Neural progenitor cell (in vitro differentiated cells): ENCODE data around the gene KLF1.

Experiments
- EZH2 ChIP-seq: fragments of 200-600 bp; sonication (generic); IDR thresholded peaks from 2 replicates; pipeline ENCODE4 v1.6.1; 2017; ENCODE audit warnings: antibody characterized with exemption, mild to moderate bottlenecking, moderate library complexity
- TF ChIP-seq, protein P1 (sequence below): fragments of 200-600 bp; sonication (generic); IDR thresholded peaks from 2 replicates; pipeline ENCODE4 v1.5.1; 2017; ENCODE audit warnings: antibody characterized with exemption, mild to moderate bottlenecking

DNA sequence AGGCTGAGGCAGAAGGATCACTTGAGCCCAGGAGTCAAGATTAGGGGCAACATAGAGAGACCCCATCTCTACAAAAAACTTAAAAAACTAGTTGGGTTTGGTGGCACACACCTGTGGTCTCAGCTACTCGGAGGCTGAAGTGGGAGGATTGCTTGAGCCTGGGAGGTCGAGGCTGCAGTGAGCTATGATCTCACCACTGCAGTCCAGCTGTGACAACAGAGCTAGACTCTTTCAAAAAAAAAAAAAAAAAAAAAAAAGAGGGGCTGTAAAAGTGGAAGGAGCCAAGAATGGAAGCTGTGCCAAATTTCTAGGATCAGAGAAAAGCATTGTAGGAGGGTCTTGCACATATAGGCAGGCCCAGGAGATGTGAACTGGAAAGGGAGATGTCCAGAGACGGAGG, 15.3 kb downstream of the KLF1 start:
- TF ChIP-seq, protein P1, sequence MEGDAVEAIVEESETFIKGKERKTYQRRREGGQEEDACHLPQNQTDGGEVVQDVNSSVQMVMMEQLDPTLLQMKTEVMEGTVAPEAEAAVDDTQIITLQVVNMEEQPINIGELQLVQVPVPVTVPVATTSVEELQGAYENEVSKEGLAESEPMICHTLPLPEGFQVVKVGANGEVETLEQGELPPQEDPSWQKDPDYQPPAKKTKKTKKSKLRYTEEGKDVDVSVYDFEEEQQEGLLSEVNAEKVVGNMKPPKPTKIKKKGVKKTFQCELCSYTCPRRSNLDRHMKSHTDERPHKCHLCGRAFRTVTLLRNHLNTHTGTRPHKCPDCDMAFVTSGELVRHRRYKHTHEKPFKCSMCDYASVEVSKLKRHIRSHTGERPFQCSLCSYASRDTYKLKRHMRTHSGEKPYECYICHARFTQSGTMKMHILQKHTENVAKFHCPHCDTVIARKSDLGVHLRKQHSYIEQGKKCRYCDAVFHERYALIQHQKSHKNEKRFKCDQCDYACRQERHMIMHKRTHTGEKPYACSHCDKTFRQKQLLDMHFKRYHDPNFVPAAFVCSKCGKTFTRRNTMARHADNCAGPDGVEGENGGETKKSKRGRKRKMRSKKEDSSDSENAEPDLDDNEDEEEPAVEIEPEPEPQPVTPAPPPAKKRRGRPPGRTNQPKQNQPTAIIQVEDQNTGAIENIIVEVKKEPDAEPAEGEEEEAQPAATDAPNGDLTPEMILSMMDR, result no peak
- TF ChIP-seq EZH2, result no peak
